Ovary (tissue), 3 donors: ENCODE data around the gene OR5D14.

ENCODE experiments used
- CTCF ChIP-seq, 3 donors: fragments of 450-650 bp in 2 of 3; fragments of 200-600 bp in 1 of 3; IDR thresholded peaks; one replicate each; pipeline versions ENCODE4 v1.5.1 to v1.8.0; 2016 to 2022; ENCODE audit warnings: antibody characterized with exemption in 3 of 3, mild to moderate bottlenecking in 1 of 3
- EP300 ChIP-seq: sonication (generic); formaldehyde crosslinking; IDR thresholded peaks from one replicate; pipeline ENCODE4 v1.6.1; 2017; ENCODE audit warnings: antibody characterized with exemption
- POLR2A ChIP-seq: fragments of 450-650 bp; IDR thresholded peaks from one replicate; pipeline ENCODE4 v1.6.1; 2017; ENCODE audit warnings: antibody characterized with exemption, mild to moderate bottlenecking, moderate library complexity
- donor health status: DM: no; HTN: no; CAD: no.

- TF ChIP-seq CTCF (IDR thresholded peaks at IDR 0.05) (no peak), POLR2A (no peak), EP300 (no peak)
These were observed 22.2 kb upstream of the OR5D14 start, which contains the start of gene OR5D13 for GRCh38 chr11:55773138-55773537.
